ENCODE measurements around the gene NTM. TPM values are rescaled to one million over a fixed set of nuclear protein-coding genes. Genes with fewer than 3 reads are reported as not detected.

The NTM gene
- total RNA-seq, 4 donors from 2014 or later: 1.4 to 2.8 (median 1.7) TPM

GRCh38 chr11:131583938-131584337 is 213.5 kb downstream of the NTM start:
- no peak for DNase-seq
- Histone ChIP-seq H3K4me1 (no peaks in the 10 kb centered on the region), H3K27ac (no peak overlapping the region), H3K36me3 (no peaks in the 10 kb centered on the region), H3K4me3 (no peak overlapping the region), H3K9me3 (no peaks in the 10 kb centered on the region), H3K27me3 (no peaks in the 10 kb centered on the region)
- TF ChIP-seq CTCF (IDR thresholded peaks at IDR 0.05) (no peak), POLR2A (IDR thresholded peaks at IDR 0.05) (no peak)

- Histone ChIP-seq H3K4me3 (no peak overlapping the region), H3K36me3 (no peaks in the 10 kb centered on the region), H3K9me3 (no peaks in the 10 kb centered on the region), H3K27ac (no peak overlapping the region), H3K4me1 (no peaks in the 10 kb centered on the region), H3K27me3 (no peaks in the 10 kb centered on the region)
- TF ChIP-seq POLR2A (IDR thresholded peaks at IDR 0.05) (no peak), CTCF (IDR thresholded peaks at IDR 0.05) (no peak)
- DNase-seq: no peak
Measured at GRCh38 chr11:131584785-131585592, 214.6 kb downstream of the NTM start.

GRCh38 chr11:131588057-131588456 is 217.6 kb downstream of the NTM start:
- H3K36me3 ChIP-seq: no peaks in the 10 kb centered on the region
- no peaks in the 10 kb centered on the region for H3K9me3 ChIP-seq

GRCh38 chr11:131591051-131591461 is 220.6 kb downstream of the NTM start:
- H3K9me3 ChIP-seq: no peaks in the 10 kb centered on the region
- TF ChIP-seq POLR2A (IDR thresholded peaks at IDR 0.05) (no peak), CTCF (IDR thresholded peaks at IDR 0.05) (no peak)
- no peak overlapping the region for H3K27ac ChIP-seq
- H3K27me3 ChIP-seq: no peaks in the 10 kb centered on the region
- H3K36me3 ChIP-seq: no peaks in the 10 kb centered on the region
- H3K4me3 ChIP-seq: no peak overlapping the region
- no peaks in the 10 kb centered on the region for H3K4me1 ChIP-seq
- DNase-seq: no peak

More at GRCh38 chr11:131588057-131588456, 217.6 kb downstream of the NTM start:
- Histone ChIP-seq H3K27ac (no peak overlapping the region), H3K27me3 (no peaks in the 10 kb centered on the region), H3K4me1 (no peaks in the 10 kb centered on the region), H3K4me3 (no peak overlapping the region)
- DNase-seq: no peak
- no peak for TF ChIP-seq CTCF (IDR thresholded peaks at IDR 0.05)
- no peak for TF ChIP-seq POLR2A (IDR thresholded peaks at IDR 0.05)

- TF ChIP-seq POLR2A (IDR thresholded peaks at IDR 0.05): no peak
- no peak for TF ChIP-seq CTCF (IDR thresholded peaks at IDR 0.05)
- no peaks in the 10 kb centered on the region for H3K36me3 ChIP-seq
- no peaks in the 10 kb centered on the region for H3K9me3 ChIP-seq
- H3K27ac ChIP-seq: no peak overlapping the region
- DNase-seq: no peak
- no peaks in the 10 kb centered on the region for H3K4me1 ChIP-seq
- no peak overlapping the region for H3K4me3 ChIP-seq
- H3K27me3 ChIP-seq: no peaks in the 10 kb centered on the region
Measured at GRCh38 chr11:131592152-131592551, 221.7 kb downstream of the NTM start.

Measured in Peyer's patch (tissue), 4 donors.